ENCODE measurements around the gene UBE2V1. TPM values are rescaled to one million over a fixed set of nuclear protein-coding genes. Genes with fewer than 3 reads are reported as not detected.

UBE2V1 gene
- total and polyA plus RNA-seq, 2 of the 13 experiments (the other 11 are each of a cell fraction or from before 2014, with no cell fraction given), result 81.3 to 132 TPM

DNA sequence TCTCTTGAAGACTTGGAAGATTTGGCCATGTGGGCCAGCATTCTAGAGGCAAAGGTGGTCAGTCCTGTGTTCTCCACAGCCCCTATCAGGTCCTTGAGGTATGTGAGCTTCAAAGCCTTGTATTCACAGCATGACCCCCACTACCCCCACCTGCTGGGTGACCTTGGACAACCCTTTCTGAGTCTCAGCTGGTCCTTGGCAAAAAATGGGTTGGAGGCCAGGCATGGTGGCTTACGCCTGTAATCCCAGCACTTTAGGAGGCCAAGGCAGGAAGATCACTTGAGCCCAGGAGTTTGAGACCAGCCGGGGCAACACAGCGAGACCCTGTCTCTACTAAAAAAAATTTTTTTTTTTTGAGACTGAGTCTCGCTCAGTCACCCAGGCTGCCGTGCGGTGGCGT is 42.6 kb downstream of the UBE2V1 start (continued):
- TF ChIP-seq, protein P1, sequence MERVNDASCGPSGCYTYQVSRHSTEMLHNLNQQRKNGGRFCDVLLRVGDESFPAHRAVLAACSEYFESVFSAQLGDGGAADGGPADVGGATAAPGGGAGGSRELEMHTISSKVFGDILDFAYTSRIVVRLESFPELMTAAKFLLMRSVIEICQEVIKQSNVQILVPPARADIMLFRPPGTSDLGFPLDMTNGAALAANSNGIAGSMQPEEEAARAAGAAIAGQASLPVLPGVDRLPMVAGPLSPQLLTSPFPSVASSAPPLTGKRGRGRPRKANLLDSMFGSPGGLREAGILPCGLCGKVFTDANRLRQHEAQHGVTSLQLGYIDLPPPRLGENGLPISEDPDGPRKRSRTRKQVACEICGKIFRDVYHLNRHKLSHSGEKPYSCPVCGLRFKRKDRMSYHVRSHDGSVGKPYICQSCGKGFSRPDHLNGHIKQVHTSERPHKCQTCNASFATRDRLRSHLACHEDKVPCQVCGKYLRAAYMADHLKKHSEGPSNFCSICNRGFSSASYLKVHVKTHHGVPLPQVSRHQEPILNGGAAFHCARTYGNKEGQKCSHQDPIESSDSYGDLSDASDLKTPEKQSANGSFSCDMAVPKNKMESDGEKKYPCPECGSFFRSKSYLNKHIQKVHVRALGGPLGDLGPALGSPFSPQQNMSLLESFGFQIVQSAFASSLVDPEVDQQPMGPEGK (CRISPR knock-in tag; IDR thresholded peaks at IDR 0.05), result peak; percentile 86
- TF ChIP-seq, protein P2, sequence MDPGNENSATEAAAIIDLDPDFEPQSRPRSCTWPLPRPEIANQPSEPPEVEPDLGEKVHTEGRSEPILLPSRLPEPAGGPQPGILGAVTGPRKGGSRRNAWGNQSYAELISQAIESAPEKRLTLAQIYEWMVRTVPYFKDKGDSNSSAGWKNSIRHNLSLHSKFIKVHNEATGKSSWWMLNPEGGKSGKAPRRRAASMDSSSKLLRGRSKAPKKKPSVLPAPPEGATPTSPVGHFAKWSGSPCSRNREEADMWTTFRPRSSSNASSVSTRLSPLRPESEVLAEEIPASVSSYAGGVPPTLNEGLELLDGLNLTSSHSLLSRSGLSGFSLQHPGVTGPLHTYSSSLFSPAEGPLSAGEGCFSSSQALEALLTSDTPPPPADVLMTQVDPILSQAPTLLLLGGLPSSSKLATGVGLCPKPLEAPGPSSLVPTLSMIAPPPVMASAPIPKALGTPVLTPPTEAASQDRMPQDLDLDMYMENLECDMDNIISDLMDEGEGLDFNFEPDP (CRISPR knock-in tag; conservative IDR thresholded peaks at IDR 0.05), result no peak
- peak; percentile 36; the same call in 1 of the 2 replicates for TF ChIP-seq RXRA (CRISPR knock-in tag; IDR thresholded peaks at IDR 0.05)
- TF ChIP-seq, protein P3, sequence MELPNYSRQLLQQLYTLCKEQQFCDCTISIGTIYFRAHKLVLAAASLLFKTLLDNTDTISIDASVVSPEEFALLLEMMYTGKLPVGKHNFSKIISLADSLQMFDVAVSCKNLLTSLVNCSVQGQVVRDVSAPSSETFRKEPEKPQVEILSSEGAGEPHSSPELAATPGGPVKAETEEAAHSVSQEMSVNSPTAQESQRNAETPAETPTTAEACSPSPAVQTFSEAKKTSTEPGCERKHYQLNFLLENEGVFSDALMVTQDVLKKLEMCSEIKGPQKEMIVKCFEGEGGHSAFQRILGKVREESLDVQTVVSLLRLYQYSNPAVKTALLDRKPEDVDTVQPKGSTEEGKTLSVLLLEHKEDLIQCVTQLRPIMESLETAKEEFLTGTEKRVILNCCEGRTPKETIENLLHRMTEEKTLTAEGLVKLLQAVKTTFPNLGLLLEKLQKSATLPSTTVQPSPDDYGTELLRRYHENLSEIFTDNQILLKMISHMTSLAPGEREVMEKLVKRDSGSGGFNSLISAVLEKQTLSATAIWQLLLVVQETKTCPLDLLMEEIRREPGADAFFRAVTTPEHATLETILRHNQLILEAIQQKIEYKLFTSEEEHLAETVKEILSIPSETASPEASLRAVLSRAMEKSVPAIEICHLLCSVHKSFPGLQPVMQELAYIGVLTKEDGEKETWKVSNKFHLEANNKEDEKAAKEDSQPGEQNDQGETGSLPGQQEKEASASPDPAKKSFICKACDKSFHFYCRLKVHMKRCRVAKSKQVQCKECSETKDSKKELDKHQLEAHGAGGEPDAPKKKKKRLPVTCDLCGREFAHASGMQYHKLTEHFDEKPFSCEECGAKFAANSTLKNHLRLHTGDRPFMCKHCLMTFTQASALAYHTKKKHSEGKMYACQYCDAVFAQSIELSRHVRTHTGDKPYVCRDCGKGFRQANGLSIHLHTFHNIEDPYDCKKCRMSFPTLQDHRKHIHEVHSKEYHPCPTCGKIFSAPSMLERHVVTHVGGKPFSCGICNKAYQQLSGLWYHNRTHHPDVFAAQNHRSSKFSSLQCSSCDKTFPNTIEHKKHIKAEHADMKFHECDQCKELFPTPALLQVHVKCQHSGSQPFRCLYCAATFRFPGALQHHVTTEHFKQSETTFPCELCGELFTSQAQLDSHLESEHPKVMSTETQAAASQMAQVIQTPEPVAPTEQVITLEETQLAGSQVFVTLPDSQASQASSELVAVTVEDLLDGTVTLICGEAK (IDR thresholded peaks at IDR 0.05), result no peak
- TF ChIP-seq, protein P3 (CRISPR knock-in tag; IDR thresholded peaks at IDR 0.05), result 0 out of 2 replicates have a peak, but pooled peaks have one; percentile 1
- peak; percentile 76 for TF ChIP-seq ZNF121 (CRISPR knock-in tag; IDR thresholded peaks at IDR 0.05)
- TF ChIP-seq ZNF772 (CRISPR knock-in tag; IDR thresholded peaks at IDR 0.05), result 0 out of 2 replicates have a peak, but pooled peaks have one; percentile 19
- no peak for TF ChIP-seq CBX2 (IDR thresholded peaks at IDR 0.05; ENCODE audit: low read depth, low read length)
- no peak for TF ChIP-seq CBX2 (CRISPR knock-in tag; IDR thresholded peaks at IDR 0.05; ENCODE audit: low read depth)
- peak; percentile 33 for TF ChIP-seq STAG1 (CRISPR knock-in tag; IDR thresholded peaks at IDR 0.05)
